SK-N-MC (cell line): ENCODE results near the gene MAMLD1.
"Not testable (repeated sequence)": the region's sequence is repeated elsewhere in the genome, so short reads cannot be mapped to it uniquely, and the experiment has no call there.

Experiments
- DNase-seq: peaks from one replicate; pipeline ENCODE4 v3.0.0-alpha.2; 2011; ENCODE audit warnings: low read depth, low spot score
- H3K27ac ChIP-seq: fragments of 200-600 bp; sonication (generic); 2 replicates; pipeline ENCODE4 v1.5.1; 2016; ENCODE audit warnings: mixed run types
- H3K36me3 ChIP-seq: fragments of 200-600 bp; sonication (generic); 2 replicates; pipeline ENCODE4 v1.6.1; 2017; ENCODE audit warnings: antibody characterized with exemption, low read length, mixed read lengths; ENCODE audit not compliant: insufficient read depth
- H3K4me3 ChIP-seq: fragments of 200-600 bp; sonication (generic); 2 replicates; pipeline ENCODE4 v1.5.1; 2016
- H3K9ac ChIP-seq: fragments of 200-600 bp; sonication (generic); 2 replicates; pipeline ENCODE4 v1.8.0; 2017; ENCODE audit warnings: mixed run types, mixed read lengths; ENCODE audit not compliant: insufficient read length
- H3K9me3 ChIP-seq: fragments of 200-600 bp; sonication (generic); 2 replicates; pipeline ENCODE4 v1.6.1; 2017; ENCODE audit warnings: low read depth, mild to moderate bottlenecking, antibody characterized with exemption, low read length, moderate library complexity, mixed read lengths
- EZH2 ChIP-seq: fragments of 200-600 bp; sonication (generic); IDR thresholded peaks from one replicate; pipeline ENCODE4 v1.6.1; 2017; ENCODE audit warnings: antibody characterized with exemption
- FOXP2 ChIP-seq: optimal IDR thresholded peaks from 2 replicates; pipeline ENCODE3; 2011; ENCODE audit warnings: mild to moderate bottlenecking, moderate library complexity; ENCODE audit not compliant: insufficient read depth; ENCODE audit errors: extremely low read length, control extremely low read depth
- POLR2AphosphoS5 ChIP-seq: IDR thresholded peaks from 2 replicates; pipeline ENCODE4 v1.6.1; 2012; ENCODE audit warnings: mild to moderate bottlenecking, low read depth, low read length, borderline replicate concordance

Gene MAMLD1

GRCh38 chrX:150329868-150330267, 33.2 kb upstream of the MAMLD1 start:
- TF ChIP-seq FOXP2, result no peak
- no peak for TF ChIP-seq POLR2AphosphoS5
- TF ChIP-seq EZH2, result no peak
- Histone ChIP-seq H3K36me3 (no peaks in the 10 kb centered on the region), H3K4me3 (no peak overlapping the region), H3K9ac (no peak overlapping the region), H3K9me3 (no peaks in the 10 kb centered on the region), H3K27ac (no peak overlapping the region)
- no peak for DNase-seq

GRCh38 chrX:150332023-150332422, 31.1 kb upstream of the MAMLD1 start:
- no peaks in the 10 kb centered on the region for H3K9me3 ChIP-seq
- no peak for DNase-seq
- no peak for TF ChIP-seq POLR2AphosphoS5
- no peak for TF ChIP-seq FOXP2
- no peak for TF ChIP-seq EZH2

DNA sequence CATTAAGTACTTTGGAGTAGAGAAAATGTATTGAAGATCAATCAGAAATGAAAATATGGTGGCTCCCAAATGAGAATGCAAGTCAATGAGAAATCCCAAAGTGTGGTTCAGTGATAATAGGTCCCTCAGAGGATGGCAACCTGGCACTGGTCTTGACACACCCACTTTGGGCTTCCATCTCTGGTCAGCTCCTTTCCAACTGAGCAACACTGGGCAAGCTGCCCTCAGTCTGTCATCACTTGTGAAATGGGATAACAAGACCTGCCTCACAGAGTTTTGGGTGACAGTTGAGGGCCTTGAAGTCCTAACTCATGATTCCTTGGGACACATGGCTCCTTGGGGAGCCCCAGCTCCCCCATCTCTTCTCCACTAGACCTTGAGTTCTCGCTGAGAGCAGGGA, 29.0 kb upstream of the MAMLD1 start:
- no peak overlapping the region for H3K9ac ChIP-seq
- no peak for DNase-seq
- no peak overlapping the region for H3K4me3 ChIP-seq
- no peak overlapping the region for H3K27ac ChIP-seq
- no peaks in the 10 kb centered on the region for H3K9me3 ChIP-seq
- no peak for TF ChIP-seq FOXP2
- H3K36me3 ChIP-seq, result no peaks in the 10 kb centered on the region

More at GRCh38 chrX:150332023-150332422, 31.1 kb upstream of the MAMLD1 start:
- H3K9ac ChIP-seq, result no peak overlapping the region
- no peak overlapping the region for H3K27ac ChIP-seq
- H3K36me3 ChIP-seq, result no peaks in the 10 kb centered on the region
- H3K4me3 ChIP-seq, result no peak overlapping the region

DNA sequence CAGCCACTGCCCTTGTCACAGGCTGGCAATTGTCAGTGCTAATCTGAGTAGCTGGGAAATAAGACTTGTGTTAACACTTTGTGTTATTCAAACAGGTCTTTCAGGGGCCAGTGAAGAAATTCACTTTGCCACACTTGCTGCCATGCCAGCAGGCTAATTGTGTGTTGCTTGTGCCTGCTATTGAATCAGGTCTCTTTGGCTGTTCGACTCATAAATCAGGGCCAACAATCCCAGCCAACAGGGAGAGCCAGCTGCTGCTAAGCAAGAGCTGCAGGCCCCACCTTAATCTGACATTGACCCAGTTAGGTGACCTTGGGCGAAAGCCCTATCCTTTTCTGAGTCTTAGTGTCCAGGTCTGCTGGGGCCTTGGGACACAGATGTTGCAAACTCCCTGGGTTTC, 28.1 kb upstream of the MAMLD1 start:
- H3K9me3 ChIP-seq, result no peaks in the 10 kb centered on the region
- H3K9ac ChIP-seq, result no peak overlapping the region
- H3K4me3 ChIP-seq, result no peak overlapping the region
- DNase-seq, result no peak
- TF ChIP-seq POLR2AphosphoS5, result no peak
- no peak for TF ChIP-seq EZH2
- TF ChIP-seq FOXP2, result no peak
- H3K36me3 ChIP-seq, result no peaks in the 10 kb centered on the region
- H3K27ac ChIP-seq, result no peak overlapping the region

GRCh38 chrX:150337026-150337425, 26.1 kb upstream of the MAMLD1 start:
- Histone ChIP-seq H3K9me3 (no peaks in the 10 kb centered on the region), H3K4me3 (no peak overlapping the region)

GRCh38 chrX:150337536-150337935, 25.6 kb upstream of the MAMLD1 start:
- Histone ChIP-seq H3K9ac (no peak overlapping the region), H3K36me3 (no peaks in the 10 kb centered on the region), H3K4me3 (no peak overlapping the region), H3K27ac (no peak overlapping the region), H3K9me3 (no peaks in the 10 kb centered on the region)
- TF ChIP-seq FOXP2 (no peak), EZH2 (no peak), POLR2AphosphoS5 (no peak)
- DNase-seq, result no peak

More at GRCh38 chrX:150337026-150337425, 26.1 kb upstream of the MAMLD1 start:
- H3K36me3 ChIP-seq, result no peaks in the 10 kb centered on the region
- no peak overlapping the region for H3K27ac ChIP-seq
- DNase-seq, result no peak
- no peak overlapping the region for H3K9ac ChIP-seq
- TF ChIP-seq POLR2AphosphoS5 (no peak), EZH2 (no peak), FOXP2 (no peak)

DNA sequence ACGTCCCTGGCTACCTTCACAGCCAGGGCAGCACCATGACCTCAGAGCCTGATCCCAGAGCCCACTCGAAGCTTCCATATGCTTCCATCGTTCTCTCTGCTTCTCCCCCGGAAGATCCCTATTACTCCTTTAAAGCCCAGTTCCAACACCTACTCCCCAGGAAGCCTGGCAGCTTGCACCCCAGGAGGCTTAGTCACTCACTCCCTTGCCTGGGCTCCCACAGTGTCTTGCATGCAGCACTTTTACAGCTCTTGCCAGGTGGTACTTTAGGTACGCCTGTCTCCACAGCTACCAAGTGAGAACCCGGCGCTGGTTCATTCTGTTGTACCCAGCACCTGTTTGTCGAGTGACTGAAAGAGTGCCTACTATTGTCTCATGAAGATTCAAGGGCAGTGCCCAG, 24.5 kb upstream of the MAMLD1 start:
- no peak for DNase-seq
- Histone ChIP-seq H3K4me3 (no peak overlapping the region), H3K9ac (no peak overlapping the region), H3K9me3 (no peaks in the 10 kb centered on the region), H3K27ac (no peak overlapping the region), H3K36me3 (no peaks in the 10 kb centered on the region)
- no peak for TF ChIP-seq FOXP2
- TF ChIP-seq EZH2, result no peak
- TF ChIP-seq POLR2AphosphoS5, result no peak

GRCh38 chrX:150339736-150340135, 23.4 kb upstream of the MAMLD1 start:
- Histone ChIP-seq H3K4me3 (no peak overlapping the region), H3K36me3 (no peaks in the 10 kb centered on the region), H3K9me3 (no peaks in the 10 kb centered on the region), H3K27ac (no peak overlapping the region), H3K9ac (no peak overlapping the region)
- no peak for DNase-seq
- TF ChIP-seq EZH2 (no peak), POLR2AphosphoS5 (no peak), FOXP2 (no peak)

GRCh38 chrX:150340326-150340725, 22.8 kb upstream of the MAMLD1 start:
- not testable (repeated sequence) for DNase-seq, H3K4me3 ChIP-seq, H3K9me3 ChIP-seq, H3K36me3 ChIP-seq, H3K9ac ChIP-seq, H3K27ac ChIP-seq

GRCh38 chrX:150347471-150347870, 15.6 kb upstream of the MAMLD1 start:
- H3K9ac ChIP-seq, result no peak overlapping the region
- no peak for TF ChIP-seq POLR2AphosphoS5
- no peak for TF ChIP-seq EZH2
- TF ChIP-seq FOXP2, result no peak
- no peaks in the 10 kb centered on the region for H3K9me3 ChIP-seq
- H3K36me3 ChIP-seq, result no peaks in the 10 kb centered on the region
- H3K27ac ChIP-seq, result no peak overlapping the region
- no peak for DNase-seq
- H3K4me3 ChIP-seq, result no peak overlapping the region
